Omental fat pad (tissue), 4 donors: ENCODE measurements around the gene TAF11. TPM values are rescaled to one million over a fixed set of nuclear protein-coding genes. Genes with fewer than 3 reads are reported as not detected.
"Not testable (repeated sequence)": the region's sequence is repeated elsewhere in the genome, so short reads cannot be mapped to it uniquely, and the experiment has no call there.

Source experiments
- ATAC-seq: fragments of 150-250 bp; one replicate; pipeline ENCODE4 v1.9.1; 2016; ENCODE audit warnings: mild to moderate bottlenecking, moderate library complexity; ENCODE audit not compliant: low FRiP score
- DNase-seq: peaks from one replicate; pipeline ENCODE4 v3.0.0-alpha.2; 2019; ENCODE audit warnings: low spot score
- total RNA-seq, 4 donors: library from RNA; depleted of rRNA; stranded (reverse); fragments of >200 nt; gene quantifications; one replicate each; pipeline ENCODE4 v1.1.0, GENCODE V29; 2016
- TF ChIP-seq, protein P1 (sequence below), 3 donors: fragments of 450-650 bp; IDR thresholded peaks; one replicate each; pipeline ENCODE4 v1.5.1; 2016 to 2017; ENCODE audit warnings: antibody characterized with exemption in 3 of 3, mild to moderate bottlenecking in 3 of 3, moderate library complexity in 2 of 3

The TAF11 gene
- total RNA-seq: 10 to 100 TPM; 18.8 to 23.6 (median 21.4) TPM

DNA sequence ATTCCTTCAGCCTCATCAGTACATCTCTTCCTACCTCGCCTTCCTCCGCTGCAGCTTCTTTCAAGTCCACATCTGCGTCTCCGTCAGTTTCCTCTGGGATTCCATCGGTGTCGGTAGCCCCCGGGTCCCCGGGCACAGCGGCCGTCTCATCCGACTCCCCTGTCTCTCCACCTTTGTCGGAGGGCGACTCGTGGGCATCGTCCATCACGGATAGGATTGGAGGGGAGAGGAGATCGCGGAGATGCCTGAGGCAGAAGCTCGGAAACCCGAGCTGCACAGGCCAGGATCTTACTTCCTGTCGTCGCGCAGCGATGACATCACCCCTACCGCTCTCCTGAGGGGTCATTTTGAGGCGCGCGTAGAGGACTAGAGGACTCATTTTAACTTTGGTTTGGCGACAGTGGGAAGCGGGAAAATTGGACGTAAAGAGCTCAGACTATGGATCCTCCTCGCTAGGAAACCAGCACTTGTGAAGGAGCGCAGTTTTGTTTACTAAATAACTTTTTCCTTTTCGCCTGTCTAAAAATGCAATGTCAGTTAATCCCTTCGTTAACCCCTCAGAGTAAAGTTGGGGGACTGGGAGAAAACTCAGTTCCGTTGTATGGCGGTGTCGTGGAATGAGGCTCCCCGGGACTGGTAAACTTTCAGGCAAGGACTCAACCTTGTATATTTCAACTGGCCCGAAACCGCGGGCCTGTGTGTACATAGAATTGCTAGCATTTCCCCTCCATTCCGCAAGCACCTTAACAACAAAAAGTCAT is at the start of gene TAF11:
Gene TAF11, minus strand, starts transcription at position 290 of the 761 bp plus-strand sequence. Its CDS starts 85 bp downstream, at position 205.
- DNase-seq: peak; percentile 89
- ATAC-seq: peak; percentile 91
- TF ChIP-seq, protein P1, sequence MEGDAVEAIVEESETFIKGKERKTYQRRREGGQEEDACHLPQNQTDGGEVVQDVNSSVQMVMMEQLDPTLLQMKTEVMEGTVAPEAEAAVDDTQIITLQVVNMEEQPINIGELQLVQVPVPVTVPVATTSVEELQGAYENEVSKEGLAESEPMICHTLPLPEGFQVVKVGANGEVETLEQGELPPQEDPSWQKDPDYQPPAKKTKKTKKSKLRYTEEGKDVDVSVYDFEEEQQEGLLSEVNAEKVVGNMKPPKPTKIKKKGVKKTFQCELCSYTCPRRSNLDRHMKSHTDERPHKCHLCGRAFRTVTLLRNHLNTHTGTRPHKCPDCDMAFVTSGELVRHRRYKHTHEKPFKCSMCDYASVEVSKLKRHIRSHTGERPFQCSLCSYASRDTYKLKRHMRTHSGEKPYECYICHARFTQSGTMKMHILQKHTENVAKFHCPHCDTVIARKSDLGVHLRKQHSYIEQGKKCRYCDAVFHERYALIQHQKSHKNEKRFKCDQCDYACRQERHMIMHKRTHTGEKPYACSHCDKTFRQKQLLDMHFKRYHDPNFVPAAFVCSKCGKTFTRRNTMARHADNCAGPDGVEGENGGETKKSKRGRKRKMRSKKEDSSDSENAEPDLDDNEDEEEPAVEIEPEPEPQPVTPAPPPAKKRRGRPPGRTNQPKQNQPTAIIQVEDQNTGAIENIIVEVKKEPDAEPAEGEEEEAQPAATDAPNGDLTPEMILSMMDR (IDR thresholded peaks at IDR 0.05): no peak

- TF ChIP-seq, protein P1 (IDR thresholded peaks at IDR 0.05): no peak
- peak; percentile 82 for ATAC-seq
- DNase-seq: peak; percentile 32
Observed at GRCh38 chr6:34934516-34934915, 46.7 kb upstream of the TAF11 start.

GRCh38 chr6:34932202-34932601 is 44.4 kb upstream of the TAF11 start:
- not testable (repeated sequence) for DNase-seq, ATAC-seq

- ATAC-seq (no peak), DNase-seq (no peak)
- TF ChIP-seq, protein P1 (IDR thresholded peaks at IDR 0.05): no peak
Observed at GRCh38 chr6:34930221-34930620, 42.4 kb upstream of the TAF11 start.

GRCh38 chr6:34929241-34929978 is 41.6 kb upstream of the TAF11 start:
- no peak for ATAC-seq
- TF ChIP-seq, protein P1 (IDR thresholded peaks at IDR 0.05): no peak
- no peak for DNase-seq

DNA sequence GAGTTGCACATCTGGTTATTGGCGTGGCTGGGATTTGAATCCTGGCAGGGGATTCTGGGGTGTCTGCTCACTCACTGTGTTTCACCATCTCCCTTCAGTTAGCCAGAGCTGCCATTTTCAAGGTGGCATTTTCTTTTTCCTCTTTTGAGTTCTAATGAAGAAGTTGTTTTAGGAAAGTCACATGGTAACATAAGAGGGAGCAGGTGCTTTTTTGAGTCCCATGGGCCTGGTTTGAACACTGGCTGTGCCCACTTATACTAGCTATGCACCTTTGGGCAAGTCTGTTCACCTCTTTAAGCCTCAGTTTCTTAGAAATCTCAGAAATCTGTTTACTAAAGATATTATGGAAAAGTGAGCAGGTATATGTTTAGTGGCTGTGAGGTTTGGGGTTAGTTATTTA is 40.9 kb upstream of the TAF11 start:
- ATAC-seq: no peak
- TF ChIP-seq, protein P1 (IDR thresholded peaks at IDR 0.05): no peak
- no peak for DNase-seq

- TF ChIP-seq, protein P1 (IDR thresholded peaks at IDR 0.05): no peak
- ATAC-seq: no peak
- DNase-seq: no peak
Observed at GRCh38 chr6:34928220-34928619, 40.4 kb upstream of the TAF11 start.
